ENCODE data around the gene SLC25A42. TPM values are rescaled to one million over a fixed set of nuclear protein-coding genes. Genes with fewer than 3 reads are reported as not detected.
"Not testable (repeated sequence)": the region's sequence is repeated elsewhere in the genome, so short reads cannot be mapped to it uniquely, and the experiment has no call there.

Gene SLC25A42
- total RNA-seq, 2 experiments from 2014 or later: 6.7 to 8.5 TPM

DNA sequence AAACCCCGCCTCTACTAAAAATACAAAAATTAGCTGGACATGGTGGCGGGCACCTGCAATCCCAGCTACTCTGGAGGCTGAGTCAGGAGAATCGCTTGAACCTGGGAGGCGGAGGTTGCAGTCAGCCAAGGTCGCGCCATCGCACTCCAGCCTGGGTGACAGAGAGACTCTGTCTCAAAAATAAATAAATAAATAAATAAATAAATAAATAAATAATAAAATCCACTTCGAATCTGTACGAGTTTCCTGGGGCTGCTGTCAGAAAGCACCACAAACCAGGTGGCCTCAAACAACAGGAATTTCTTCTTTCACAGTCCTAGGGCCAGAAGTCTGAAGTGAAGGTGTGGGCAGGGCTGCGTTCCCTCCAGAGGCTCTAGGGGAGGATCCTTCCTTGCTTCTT, 38.8 kb downstream of the SLC25A42 start:
- H3K27ac Mint-ChIP-seq; H3K36me3 Mint-ChIP-seq (ENCODE audit: low read depth); DNase-seq; H3K4me3 Mint-ChIP-seq; H3K9me3 Mint-ChIP-seq; intact Hi-C loops (cut with micrococcal nuclease); H3K4me1 Mint-ChIP-seq (ENCODE audit: low read depth); H3K27me3 Mint-ChIP-seq (ENCODE audit: low read depth): not testable (repeated sequence)
- CTCF ChIA-PET: interaction anchor here (0.6 kb wide), 1 partner anchor 106 kb away, joined by 5 read pairs; no protein-coding TSS in a partner anchor

DNA sequence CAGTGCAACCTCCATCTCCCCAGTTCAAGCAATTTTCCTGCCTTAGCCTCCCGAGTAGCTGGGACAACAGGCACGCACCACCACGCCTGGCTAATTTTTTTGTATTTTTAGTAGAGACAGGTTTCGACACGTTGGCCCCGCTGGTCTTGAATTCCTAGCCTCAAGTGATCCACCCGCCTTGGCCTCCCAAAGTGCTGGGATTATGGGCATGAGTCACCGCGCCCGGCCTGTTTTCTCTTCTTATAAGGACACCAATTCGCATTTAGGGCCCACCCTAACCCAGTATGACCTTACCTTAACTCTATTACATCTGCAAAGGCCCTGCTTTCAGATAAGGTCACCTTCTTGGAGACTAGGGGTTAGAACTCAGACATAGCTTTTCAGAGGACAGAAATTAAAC, 39.4 kb downstream of the SLC25A42 start:
- CTCF ChIA-PET: no interaction called here

DNA sequence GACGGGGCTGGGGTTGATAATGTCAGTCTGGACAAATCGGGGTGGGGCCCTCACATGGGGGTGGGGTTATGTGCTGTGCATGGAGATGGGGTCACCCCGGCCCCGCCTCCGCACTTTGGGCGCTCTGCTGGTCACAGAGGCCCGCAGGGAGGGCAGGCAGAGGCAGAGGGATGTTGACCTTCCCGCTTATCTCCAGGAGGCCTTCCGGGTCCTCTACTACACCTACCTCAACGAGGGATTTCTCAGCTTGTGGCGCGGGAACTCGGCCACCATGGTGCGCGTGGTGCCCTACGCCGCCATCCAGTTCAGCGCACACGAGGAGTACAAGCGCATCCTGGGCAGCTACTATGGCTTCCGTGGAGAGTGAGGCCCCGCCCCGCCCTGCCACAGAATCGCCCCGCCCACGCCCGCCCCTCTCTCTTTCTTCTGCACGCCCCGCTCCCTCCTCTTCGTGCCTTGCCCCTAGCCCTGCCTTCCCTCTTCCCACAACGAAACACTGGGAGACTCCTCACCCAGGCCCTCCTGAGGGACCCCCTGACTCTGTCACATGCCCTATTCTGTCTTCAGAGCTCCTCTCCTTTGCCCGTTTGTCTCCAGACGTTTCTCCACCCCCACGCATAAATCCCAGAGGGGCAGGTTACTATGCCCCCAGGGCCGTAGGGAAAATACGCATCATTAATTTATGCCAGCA, 41.7 kb downstream of the SLC25A42 start:
- H3K9me3 Mint-ChIP-seq: no peaks in the 10 kb centered on the region
- H3K36me3 Mint-ChIP-seq (ENCODE audit: low read depth): no peaks in the 10 kb centered on the region
- no peak overlapping the region for H3K27ac Mint-ChIP-seq
- no peaks in the 10 kb centered on the region for H3K27me3 Mint-ChIP-seq (ENCODE audit: low read depth)
- no peak overlapping the region for H3K4me3 Mint-ChIP-seq
- no peak for DNase-seq
- H3K4me1 Mint-ChIP-seq (ENCODE audit: low read depth): no peaks in the 10 kb centered on the region
- CTCF ChIA-PET: interaction anchor here (0.9 kb wide), 1 partner anchor 10 kb away, joined by 3 read pairs; no protein-coding TSS in a partner anchor
- intact Hi-C loops (cut with micrococcal nuclease): no loop called here

More for the DNA sequence above, 39.4 kb downstream of the SLC25A42 start:
- Mint-ChIP-seq H3K27me3 (ENCODE audit: low read depth) (no peaks in the 10 kb centered on the region), H3K9me3 (no peaks in the 10 kb centered on the region), H3K4me1 (ENCODE audit: low read depth) (no peaks in the 10 kb centered on the region), H3K36me3 (ENCODE audit: low read depth) (no peaks in the 10 kb centered on the region), H3K27ac (no peak overlapping the region), H3K4me3 (no peak overlapping the region)
- intact Hi-C loops (cut with micrococcal nuclease): no loop called here
- DNase-seq: no peak

DNA sequence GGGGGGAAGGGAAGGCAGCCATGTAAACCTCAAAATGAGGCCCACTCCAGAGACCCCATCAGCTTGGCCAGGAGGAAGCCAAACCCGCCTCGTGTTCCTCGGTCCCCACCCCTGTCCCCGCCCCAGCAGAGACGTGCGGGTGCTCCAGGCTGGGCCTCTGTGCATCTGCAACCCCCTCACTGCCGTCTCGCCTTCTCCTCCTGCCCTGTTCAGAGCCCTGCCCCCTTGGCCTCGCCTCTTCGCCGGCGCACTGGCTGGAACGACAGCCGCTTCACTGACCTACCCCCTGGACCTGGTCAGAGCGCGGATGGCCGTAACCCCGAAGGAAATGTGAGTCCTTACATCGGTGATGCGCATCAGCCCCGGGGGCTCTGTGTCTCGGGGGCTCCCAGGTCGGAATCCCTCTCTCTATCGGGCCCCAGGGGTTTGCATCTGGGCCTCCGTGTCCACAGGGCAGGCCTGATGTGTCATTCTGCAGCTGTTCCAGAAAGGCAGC, 42.3 kb downstream of the SLC25A42 start:
- no peak for DNase-seq
- CTCF ChIA-PET: no interaction called here
- no peaks in the 10 kb centered on the region for H3K9me3 Mint-ChIP-seq
- intact Hi-C loops (cut with micrococcal nuclease): no loop called here
- H3K36me3 Mint-ChIP-seq (ENCODE audit: low read depth): no peaks in the 10 kb centered on the region
- H3K27me3 Mint-ChIP-seq (ENCODE audit: low read depth): no peaks in the 10 kb centered on the region
- no peaks in the 10 kb centered on the region for H3K4me1 Mint-ChIP-seq (ENCODE audit: low read depth)
- no peak overlapping the region for H3K4me3 Mint-ChIP-seq
- H3K27ac Mint-ChIP-seq: no peak overlapping the region

DNA sequence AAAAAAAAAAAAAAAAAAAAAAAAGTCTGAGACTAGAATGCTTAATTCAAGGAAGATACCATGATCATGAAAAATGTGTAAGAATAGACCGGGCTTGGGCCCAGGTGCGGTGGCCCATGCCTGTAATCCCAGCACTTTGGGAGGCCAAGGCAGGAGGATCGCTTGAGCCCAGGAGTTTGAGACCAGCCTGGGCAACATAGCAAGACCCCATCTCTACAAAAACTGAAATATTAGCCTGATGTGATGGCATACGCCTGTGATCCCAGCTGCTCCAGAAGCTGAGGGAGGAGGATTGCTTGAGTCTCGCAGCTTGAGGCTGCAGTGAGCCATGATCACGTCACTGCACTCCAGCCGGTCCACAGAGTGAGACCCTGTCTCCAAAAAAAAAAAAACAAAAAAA, 43.1 kb downstream of the SLC25A42 start:
- DNase-seq; H3K36me3 Mint-ChIP-seq (ENCODE audit: low read depth); CTCF ChIA-PET; H3K4me3 Mint-ChIP-seq; intact Hi-C loops (cut with micrococcal nuclease); H3K27me3 Mint-ChIP-seq (ENCODE audit: low read depth); H3K27ac Mint-ChIP-seq; H3K4me1 Mint-ChIP-seq (ENCODE audit: low read depth); H3K9me3 Mint-ChIP-seq: not testable (repeated sequence)

DNA sequence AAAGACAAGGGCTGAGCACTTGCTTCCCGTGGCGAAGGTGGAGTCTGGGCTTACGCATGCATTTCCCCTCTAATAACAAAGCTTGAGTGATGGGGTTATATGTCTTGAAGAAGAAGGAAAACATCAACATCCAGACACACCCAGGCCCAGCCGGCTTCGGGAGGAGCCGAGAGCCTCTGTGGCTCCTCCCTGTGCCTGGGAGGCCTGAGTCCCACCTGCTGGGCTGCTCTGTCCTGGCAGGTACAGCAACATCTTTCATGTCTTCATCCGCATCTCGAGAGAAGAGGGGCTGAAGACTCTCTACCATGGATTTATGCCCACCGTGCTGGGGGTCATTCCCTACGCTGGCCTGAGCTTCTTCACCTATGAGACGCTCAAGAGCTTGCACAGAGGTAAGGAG, 43.9 kb downstream of the SLC25A42 start:
- H3K36me3 Mint-ChIP-seq (ENCODE audit: low read depth): no peaks in the 10 kb centered on the region
- DNase-seq: no peak
- H3K9me3 Mint-ChIP-seq: no peaks in the 10 kb centered on the region
- H3K27me3 Mint-ChIP-seq (ENCODE audit: low read depth): no peaks in the 10 kb centered on the region
- H3K4me3 Mint-ChIP-seq: no peak overlapping the region
- intact Hi-C loops (cut with micrococcal nuclease): no loop called here
- H3K4me1 Mint-ChIP-seq (ENCODE audit: low read depth): no peaks in the 10 kb centered on the region
- H3K27ac Mint-ChIP-seq: no peak overlapping the region
- CTCF ChIA-PET: interaction anchor here (0.6 to 0.7 kb wide), 3 partner anchors 10 to 261 kb away, joined by 3 to 6 read pairs (median 3); no protein-coding TSS in a partner anchor

DNA sequence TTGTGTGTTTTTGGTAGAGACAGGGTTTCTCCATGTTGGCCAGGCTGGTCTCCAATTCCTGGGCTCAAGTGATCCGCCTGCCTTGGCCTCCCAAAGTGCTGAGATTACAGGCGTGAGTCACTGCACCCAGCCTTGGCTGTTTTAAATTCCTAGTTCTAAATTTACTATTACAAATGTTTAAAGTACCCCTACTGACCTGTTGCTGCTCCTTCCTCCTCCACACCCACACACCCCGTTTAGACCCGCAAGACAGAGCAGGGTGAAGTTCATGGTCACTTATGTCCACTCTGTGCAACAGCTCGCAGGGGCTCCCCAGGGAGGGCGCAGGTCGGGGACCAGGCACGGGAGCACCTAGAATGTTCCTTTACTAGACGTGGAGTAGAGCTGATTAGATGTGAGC, 45.8 kb downstream of the SLC25A42 start:
- CTCF ChIA-PET: interaction anchor here (0.7 to 1.3 kb wide), 3 partner anchors 31 to 122 kb away, joined by 3 to 6 read pairs (median 4); no protein-coding TSS in a partner anchor
- H3K4me1 Mint-ChIP-seq (ENCODE audit: low read depth): no peaks in the 10 kb centered on the region
- no peak for DNase-seq
- intact Hi-C loops (cut with micrococcal nuclease): no loop called here
- H3K36me3 Mint-ChIP-seq (ENCODE audit: low read depth): no peaks in the 10 kb centered on the region
- no peak overlapping the region for H3K27ac Mint-ChIP-seq
- H3K9me3 Mint-ChIP-seq: no peaks in the 10 kb centered on the region
- H3K27me3 Mint-ChIP-seq (ENCODE audit: low read depth): no peaks in the 10 kb centered on the region
- no peak overlapping the region for H3K4me3 Mint-ChIP-seq

DNA sequence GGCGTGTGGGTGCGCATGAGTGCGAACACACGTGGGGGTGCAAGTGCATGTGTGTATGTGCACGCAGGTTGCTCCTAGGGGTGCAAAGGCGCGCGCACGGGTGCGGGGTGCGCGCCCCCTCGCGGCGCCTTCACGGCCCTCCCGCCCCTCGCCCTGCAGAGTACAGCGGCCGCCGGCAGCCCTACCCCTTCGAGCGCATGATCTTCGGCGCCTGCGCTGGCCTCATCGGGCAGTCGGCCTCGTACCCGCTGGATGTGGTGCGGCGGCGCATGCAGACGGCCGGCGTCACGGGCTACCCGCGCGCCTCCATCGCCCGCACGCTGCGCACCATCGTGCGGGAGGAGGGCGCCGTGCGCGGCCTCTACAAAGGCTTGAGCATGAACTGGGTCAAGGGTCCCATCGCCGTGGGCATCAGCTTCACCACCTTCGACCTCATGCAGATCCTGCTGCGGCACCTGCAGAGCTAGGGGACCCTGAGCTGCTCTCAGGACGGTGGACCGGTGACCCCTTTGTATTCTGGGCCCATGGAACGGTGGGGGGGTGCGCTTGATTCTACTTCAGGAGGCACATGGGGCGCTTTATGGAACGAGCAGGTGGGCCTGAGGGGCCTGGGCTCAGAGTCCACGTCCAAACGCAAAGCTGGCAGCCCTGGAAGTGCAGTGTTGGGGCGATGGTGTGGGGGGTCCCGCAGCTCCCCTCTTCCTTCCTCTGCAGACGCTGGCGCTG, 46.8 kb downstream of the SLC25A42 start:
- peak; percentile 18 for DNase-seq
- H3K27me3 Mint-ChIP-seq (ENCODE audit: low read depth): no peaks in the 10 kb centered on the region
- CTCF ChIA-PET: interaction anchor here (1.1 to 1.3 kb wide), 2 partner anchors 30 to 70 kb away, joined by 3 to 4 read pairs; no protein-coding TSS in a partner anchor
- H3K4me3 Mint-ChIP-seq: no peak overlapping the region
- no peaks in the 10 kb centered on the region for H3K4me1 Mint-ChIP-seq (ENCODE audit: low read depth)
- H3K27ac Mint-ChIP-seq: no peak overlapping the region
- intact Hi-C loops (cut with micrococcal nuclease): loop anchor here (2.0 kb wide), 1 partner anchor 56 kb away; no protein-coding TSS in a partner anchor
- no peaks in the 10 kb centered on the region for H3K36me3 Mint-ChIP-seq (ENCODE audit: low read depth)
- no peaks in the 10 kb centered on the region for H3K9me3 Mint-ChIP-seq

DNA sequence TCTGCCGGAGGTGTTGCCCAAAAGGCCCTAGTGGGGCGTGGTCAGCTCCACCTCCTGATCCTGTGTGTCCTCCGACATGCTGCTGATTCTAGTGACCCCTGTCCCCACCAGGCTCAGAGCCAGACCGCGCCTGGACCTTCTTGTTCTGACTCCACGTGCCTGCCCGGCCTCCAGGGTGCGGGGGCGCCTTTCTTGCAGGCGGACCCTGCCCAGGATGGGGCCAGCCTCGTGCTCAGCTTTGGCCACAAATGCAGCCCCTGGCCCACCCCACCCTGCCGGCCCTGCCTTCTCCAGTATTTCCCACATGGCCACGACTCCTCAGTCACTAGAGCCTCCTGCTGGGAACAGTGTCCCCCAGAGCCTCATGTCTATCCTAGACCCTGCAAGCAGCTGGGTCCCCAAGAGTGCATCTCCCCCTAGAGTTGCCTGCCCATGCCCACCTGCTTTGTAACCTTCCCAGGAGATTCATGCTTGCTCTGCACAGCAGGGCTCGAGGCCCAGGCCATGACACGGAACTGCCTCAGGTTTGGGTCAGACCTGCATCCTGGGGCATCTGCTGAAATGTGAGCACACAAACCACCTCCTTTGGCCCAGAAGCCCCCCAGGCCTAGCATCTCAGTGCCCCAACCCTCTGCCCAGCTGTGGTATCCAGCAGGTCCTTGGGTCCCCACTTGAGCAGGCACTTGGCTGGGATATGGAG, 47.5 kb downstream of the SLC25A42 start:
- CTCF ChIA-PET: interaction anchor here (0.5 to 1.1 kb wide), 2 partner anchors 71 to 1306 kb away, joined by 3 to 4 read pairs; no protein-coding TSS in a partner anchor
- no peaks in the 10 kb centered on the region for H3K36me3 Mint-ChIP-seq (ENCODE audit: low read depth)
- intact Hi-C loops (cut with micrococcal nuclease): loop anchor here (2.0 kb wide), 1 partner anchor 56 kb away; no protein-coding TSS in a partner anchor
- no peak for DNase-seq
- no peaks in the 10 kb centered on the region for H3K4me1 Mint-ChIP-seq (ENCODE audit: low read depth)
- no peaks in the 10 kb centered on the region for H3K27me3 Mint-ChIP-seq (ENCODE audit: low read depth)
- H3K27ac Mint-ChIP-seq: no peak overlapping the region
- no peak overlapping the region for H3K4me3 Mint-ChIP-seq
- H3K9me3 Mint-ChIP-seq: no peaks in the 10 kb centered on the region

DNA sequence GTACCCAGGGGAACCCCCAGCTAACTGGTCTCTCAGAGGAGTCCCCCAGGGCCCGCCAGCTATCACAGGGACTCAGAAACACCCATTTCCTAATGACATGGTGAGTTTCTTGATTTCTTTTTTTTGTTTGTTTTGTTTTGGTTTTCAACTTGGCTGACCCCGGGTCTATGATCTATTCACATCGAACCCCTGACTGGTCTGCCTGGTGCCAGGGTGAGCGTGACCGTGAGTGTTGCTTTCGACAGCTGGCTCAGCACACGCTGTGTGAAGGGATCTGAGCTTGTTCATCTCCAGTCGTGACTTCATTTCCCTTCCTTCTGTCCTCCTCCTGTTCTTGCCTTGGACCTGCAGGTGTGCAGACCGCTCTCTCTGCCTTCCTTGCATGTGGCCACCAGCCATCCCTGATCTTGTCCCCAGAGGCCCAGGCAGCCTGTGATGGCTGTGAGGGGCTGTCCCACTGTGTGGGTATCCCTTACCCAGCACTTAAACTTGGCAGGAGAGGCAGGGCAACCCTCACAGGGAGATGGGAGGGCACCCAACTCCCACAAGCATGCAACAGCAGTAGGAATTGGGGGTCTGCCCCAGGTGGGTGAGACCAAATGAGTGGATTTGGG, 48.3 kb downstream of the SLC25A42 start:
- H3K27ac Mint-ChIP-seq: no peak overlapping the region

DNA sequence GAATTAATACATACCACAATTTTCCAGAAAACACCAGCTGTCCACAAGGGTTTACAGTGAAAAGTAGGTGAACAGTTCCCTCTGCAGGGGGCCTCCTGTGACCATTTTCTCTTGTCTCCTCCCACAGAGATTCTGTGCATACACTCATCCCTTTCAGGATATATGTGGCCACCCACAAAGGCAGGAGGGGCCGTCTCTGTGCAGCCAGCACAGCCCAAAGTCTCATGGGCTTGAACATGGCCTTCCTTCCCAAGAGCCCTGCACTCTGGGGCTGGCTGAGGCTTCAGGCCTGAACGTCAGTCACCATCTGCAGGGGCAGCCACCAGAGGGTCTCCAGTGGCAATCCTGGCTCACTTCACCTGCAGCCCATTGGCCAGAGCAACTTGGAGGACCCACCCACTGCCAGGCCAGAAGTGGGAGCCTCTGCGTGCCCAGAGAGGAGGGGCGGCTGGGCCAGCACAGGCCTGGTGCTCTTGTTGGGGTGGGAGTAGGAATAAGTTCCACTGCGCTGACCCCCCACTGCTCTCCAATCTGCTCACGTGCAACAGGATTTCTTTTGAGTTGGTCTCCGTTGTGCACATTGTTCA, 49.3 kb downstream of the SLC25A42 start:
- no peaks in the 10 kb centered on the region for H3K4me1 Mint-ChIP-seq (ENCODE audit: low read depth)
- no peak overlapping the region for H3K4me3 Mint-ChIP-seq
- no peaks in the 10 kb centered on the region for H3K9me3 Mint-ChIP-seq
- no peaks in the 10 kb centered on the region for H3K36me3 Mint-ChIP-seq (ENCODE audit: low read depth)
- intact Hi-C loops (cut with micrococcal nuclease): no loop called here
- CTCF ChIA-PET: interaction anchor here (0.6 to 0.7 kb wide), 2 partner anchors 9 to 26 kb away, joined by 4 read pairs; no protein-coding TSS in a partner anchor
- H3K27me3 Mint-ChIP-seq (ENCODE audit: low read depth): no peaks in the 10 kb centered on the region
- DNase-seq: no peak
- no peak overlapping the region for H3K27ac Mint-ChIP-seq

More for the DNA sequence above, 48.3 kb downstream of the SLC25A42 start:
- DNase-seq: no peak
- Mint-ChIP-seq H3K4me1 (ENCODE audit: low read depth) (no peaks in the 10 kb centered on the region), H3K36me3 (ENCODE audit: low read depth) (no peaks in the 10 kb centered on the region), H3K4me3 (no peak overlapping the region), H3K27me3 (ENCODE audit: low read depth) (no peaks in the 10 kb centered on the region), H3K9me3 (no peaks in the 10 kb centered on the region)
- CTCF ChIA-PET: interaction anchor here (1.1 kb wide), 1 partner anchor 72 kb away, joined by 3 read pairs; no protein-coding TSS in a partner anchor
- intact Hi-C loops (cut with micrococcal nuclease): loop anchor here (2.0 kb wide), 1 partner anchor 57 kb away; no protein-coding TSS in a partner anchor

Measured in activated naive CD4-positive, alpha-beta T cell treated with anti-CD3 and anti-CD28 coated beads for 36 hours (primary cell).